ENCODE data around the gene ALDH1L1. TPM values are rescaled to one million over a fixed set of nuclear protein-coding genes. Genes with fewer than 3 reads are reported as not detected.

Gene ALDH1L1
- total RNA-seq, 1 donor from 2014 or later: not detected

GRCh38 chr3:126082362-126083137, 97.8 kb downstream of the ALDH1L1 start:
- TF ChIP-seq, protein P1, sequence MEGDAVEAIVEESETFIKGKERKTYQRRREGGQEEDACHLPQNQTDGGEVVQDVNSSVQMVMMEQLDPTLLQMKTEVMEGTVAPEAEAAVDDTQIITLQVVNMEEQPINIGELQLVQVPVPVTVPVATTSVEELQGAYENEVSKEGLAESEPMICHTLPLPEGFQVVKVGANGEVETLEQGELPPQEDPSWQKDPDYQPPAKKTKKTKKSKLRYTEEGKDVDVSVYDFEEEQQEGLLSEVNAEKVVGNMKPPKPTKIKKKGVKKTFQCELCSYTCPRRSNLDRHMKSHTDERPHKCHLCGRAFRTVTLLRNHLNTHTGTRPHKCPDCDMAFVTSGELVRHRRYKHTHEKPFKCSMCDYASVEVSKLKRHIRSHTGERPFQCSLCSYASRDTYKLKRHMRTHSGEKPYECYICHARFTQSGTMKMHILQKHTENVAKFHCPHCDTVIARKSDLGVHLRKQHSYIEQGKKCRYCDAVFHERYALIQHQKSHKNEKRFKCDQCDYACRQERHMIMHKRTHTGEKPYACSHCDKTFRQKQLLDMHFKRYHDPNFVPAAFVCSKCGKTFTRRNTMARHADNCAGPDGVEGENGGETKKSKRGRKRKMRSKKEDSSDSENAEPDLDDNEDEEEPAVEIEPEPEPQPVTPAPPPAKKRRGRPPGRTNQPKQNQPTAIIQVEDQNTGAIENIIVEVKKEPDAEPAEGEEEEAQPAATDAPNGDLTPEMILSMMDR (IDR thresholded peaks at IDR 0.05; ENCODE audit: unreplicated experiment): no peak
- H3K27ac Mint-ChIP-seq (ENCODE audit: unreplicated experiment): no peak overlapping the region

DNA sequence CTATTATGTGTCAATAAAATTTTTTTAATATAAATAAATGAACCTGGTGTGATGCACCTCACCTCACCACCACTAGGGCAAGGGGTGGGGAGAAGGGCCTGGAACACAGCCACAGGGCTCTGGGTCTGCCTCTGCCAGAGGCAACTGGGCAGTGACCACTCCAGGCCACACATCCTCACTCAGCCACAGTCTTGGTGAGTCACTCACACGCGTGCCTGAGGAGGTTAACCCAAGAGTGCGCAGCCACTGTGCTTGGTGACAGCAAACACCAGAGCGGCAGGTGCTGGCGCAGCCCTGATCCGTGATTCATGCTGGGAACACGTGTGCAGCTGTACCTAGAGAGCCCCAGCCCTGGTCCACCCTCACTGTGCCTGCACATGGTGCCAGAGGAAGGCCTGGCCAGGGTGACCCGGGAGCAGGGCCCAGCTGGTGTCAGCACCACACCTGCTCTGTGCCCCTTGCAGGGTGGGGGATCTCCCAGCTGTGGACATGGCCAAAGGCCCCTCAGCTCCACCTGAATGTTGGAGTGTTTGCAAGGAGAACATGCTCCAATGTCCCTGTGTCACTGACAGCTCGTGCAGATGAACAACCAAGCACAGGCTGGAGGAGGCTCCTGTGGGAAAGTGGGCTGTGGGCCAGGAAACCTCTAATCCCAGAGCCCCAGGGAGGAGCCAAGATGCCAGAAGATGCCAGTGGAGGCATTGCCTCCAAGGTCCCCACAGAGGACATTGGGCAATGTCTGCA, 98.6 kb downstream of the ALDH1L1 start:
- Mint-ChIP-seq H3K36me3 (ENCODE audit: low read depth, unreplicated experiment) (peaks cover 6% of the 10 kb centered on the region), H3K27ac (ENCODE audit: unreplicated experiment) (no peak overlapping the region), H3K9me3 (ENCODE audit: unreplicated experiment) (no peaks in the 10 kb centered on the region), H3K4me1 (ENCODE audit: unreplicated experiment) (no peaks in the 10 kb centered on the region), H3K27me3 (ENCODE audit: unreplicated experiment) (peaks cover 2% of the 10 kb centered on the region), H3K4me3 (ENCODE audit: unreplicated experiment) (no peak overlapping the region)
- TF ChIP-seq, protein P1 (IDR thresholded peaks at IDR 0.05; ENCODE audit: unreplicated experiment): peak; percentile 63
- no peak for DNase-seq (ENCODE audit: low spot score)

More at GRCh38 chr3:126082362-126083137, 97.8 kb downstream of the ALDH1L1 start:
- H3K9me3 Mint-ChIP-seq (ENCODE audit: unreplicated experiment): no peaks in the 10 kb centered on the region
- peaks cover 4% of the 10 kb centered on the region for H3K36me3 Mint-ChIP-seq (ENCODE audit: low read depth, unreplicated experiment)
- H3K4me3 Mint-ChIP-seq (ENCODE audit: unreplicated experiment): peak overlapping the region; percentile 94
- H3K27me3 Mint-ChIP-seq (ENCODE audit: unreplicated experiment): peaks cover 2% of the 10 kb centered on the region
- no peaks in the 10 kb centered on the region for H3K4me1 Mint-ChIP-seq (ENCODE audit: unreplicated experiment)
- no peak for DNase-seq (ENCODE audit: low spot score)

DNA sequence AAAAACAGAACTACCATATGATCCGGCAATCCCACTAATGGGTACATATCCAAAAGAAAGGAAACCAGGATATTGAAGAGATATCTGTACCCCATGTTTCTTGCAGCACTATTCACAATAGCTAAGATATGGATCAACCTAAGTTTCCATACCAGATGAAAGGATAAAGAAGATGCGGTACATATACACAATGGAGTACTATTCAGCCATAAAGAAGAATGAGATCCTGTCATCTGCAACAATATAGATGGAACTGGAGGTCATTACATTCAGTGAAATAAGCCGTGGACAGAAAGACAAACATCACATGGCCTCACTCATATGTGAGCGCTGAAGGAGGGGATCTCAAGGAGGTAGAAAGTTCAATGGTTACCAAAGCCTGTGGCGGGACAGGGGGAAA, 99.4 kb downstream of the ALDH1L1 start:
- Mint-ChIP-seq H3K9me3 (ENCODE audit: unreplicated experiment) (no peaks in the 10 kb centered on the region), H3K4me1 (ENCODE audit: unreplicated experiment) (no peaks in the 10 kb centered on the region), H3K27me3 (ENCODE audit: unreplicated experiment) (peaks cover 2% of the 10 kb centered on the region), H3K4me3 (ENCODE audit: unreplicated experiment) (no peak overlapping the region), H3K36me3 (ENCODE audit: low read depth, unreplicated experiment) (peaks cover 6% of the 10 kb centered on the region), H3K27ac (ENCODE audit: unreplicated experiment) (no peak overlapping the region)
- DNase-seq (ENCODE audit: low spot score): no peak
- TF ChIP-seq, protein P1 (IDR thresholded peaks at IDR 0.05; ENCODE audit: unreplicated experiment): no peak

GRCh38 chr3:126078866-126079265, 101.5 kb downstream of the ALDH1L1 start:
- TF ChIP-seq, protein P1 (IDR thresholded peaks at IDR 0.05; ENCODE audit: unreplicated experiment): no peak
- Mint-ChIP-seq H3K9me3 (ENCODE audit: unreplicated experiment) (no peaks in the 10 kb centered on the region), H3K27ac (ENCODE audit: unreplicated experiment) (no peak overlapping the region), H3K36me3 (ENCODE audit: low read depth, unreplicated experiment) (peaks cover 3% of the 10 kb centered on the region), H3K27me3 (ENCODE audit: unreplicated experiment) (peaks cover 2% of the 10 kb centered on the region), H3K4me3 (ENCODE audit: unreplicated experiment) (no peak overlapping the region), H3K4me1 (ENCODE audit: unreplicated experiment) (no peaks in the 10 kb centered on the region)
- DNase-seq (ENCODE audit: low spot score): no peak

- no peaks in the 10 kb centered on the region for H3K4me1 Mint-ChIP-seq (ENCODE audit: unreplicated experiment)
- H3K4me3 Mint-ChIP-seq (ENCODE audit: unreplicated experiment): no peak overlapping the region
- H3K27ac Mint-ChIP-seq (ENCODE audit: unreplicated experiment): no peak overlapping the region
- H3K9me3 Mint-ChIP-seq (ENCODE audit: unreplicated experiment): no peaks in the 10 kb centered on the region
- H3K27me3 Mint-ChIP-seq (ENCODE audit: unreplicated experiment): no peaks in the 10 kb centered on the region
- TF ChIP-seq, protein P1 (IDR thresholded peaks at IDR 0.05; ENCODE audit: unreplicated experiment): no peak
- peaks cover 3% of the 10 kb centered on the region for H3K36me3 Mint-ChIP-seq (ENCODE audit: low read depth, unreplicated experiment)
- DNase-seq (ENCODE audit: low spot score): no peak
These were observed 102.6 kb downstream of the ALDH1L1 start for GRCh38 chr3:126077754-126078153.

Data from endothelial cell (in vitro differentiated cells).